ENCODE measurements around the gene TANK. TPM values are rescaled to one million over a fixed set of nuclear protein-coding genes. Genes with fewer than 3 reads are reported as not detected.
A peak's percentile ranks its signal among the peaks of the same experiment; 100 is the strongest.
"Not testable (repeated sequence)": the region's sequence is repeated elsewhere in the genome, so short reads cannot be mapped to it uniquely, and the experiment has no call there.

Gene TANK
- total RNA-seq, 1 experiment from 2014 or later, result 74.5 TPM

- DNase-seq (ENCODE audit: low spot score), result peak; percentile 54
Observed at GRCh38 chr2:161273038-161273760, 113.0 kb downstream of the TANK start.

- peak; percentile 10 for DNase-seq (ENCODE audit: low spot score)
Observed at GRCh38 chr2:161278564-161279229, 118.5 kb downstream of the TANK start.

GRCh38 chr2:161279230-161279815 is 119.1 kb downstream of the TANK start:
- DNase-seq (ENCODE audit: low spot score), result not testable (repeated sequence)

- DNase-seq (ENCODE audit: low spot score), result peak; percentile 42
Observed at GRCh38 chr2:161280906-161281323, 120.7 kb downstream of the TANK start.

- not testable (repeated sequence) for DNase-seq (ENCODE audit: low spot score)
Observed at GRCh38 chr2:161281615-161282310, 121.5 kb downstream of the TANK start.

GRCh38 chr2:161282311-161282644 is 122.0 kb downstream of the TANK start:
- DNase-seq (ENCODE audit: low spot score), result not testable (repeated sequence)

- DNase-seq (ENCODE audit: low spot score), result no peak
Observed at GRCh38 chr2:161283926-161284325, 123.7 kb downstream of the TANK start.

Other genes starting within 250 kb of the TANK start
- gene PSMD14, start 148.0 kb downstream of the TANK start, total RNA-seq (2014; rRNA removed; shearing (Covaris generic)), result 304 and 319 TPM in 2 replicates